Dendritic cell treated with granulocyte-macrophage colony-stimulating factor and Interleukin-4, amounts not matched to agents 40 ng/mL and 50 ng/mL, for 4 days (primary cell): ENCODE data around the gene WWOX.

Source experiments
- H3K27ac Mint-ChIP-seq: one replicate; pipeline ENCODE4 v1.8.0; 2022; ENCODE audit warnings: mild to moderate bottlenecking, mixed read lengths
- H3K27me3 Mint-ChIP-seq: one replicate; pipeline ENCODE4 v1.8.0; 2022; ENCODE audit warnings: mild to moderate bottlenecking, mixed read lengths
- H3K36me3 Mint-ChIP-seq: one replicate; pipeline ENCODE4 v1.8.0; 2022; ENCODE audit warnings: low read depth, mixed read lengths
- H3K4me1 Mint-ChIP-seq: one replicate; pipeline ENCODE4 v1.8.0; 2022; ENCODE audit warnings: low read depth, mixed read lengths
- H3K4me3 Mint-ChIP-seq: one replicate; pipeline ENCODE4 v1.8.0; 2022; ENCODE audit warnings: mild to moderate bottlenecking, moderate library complexity, mixed read lengths
- H3K9me3 Mint-ChIP-seq: one replicate; pipeline ENCODE4 v1.8.0; 2022; ENCODE audit warnings: mixed read lengths
- intact Hi-C: fragments of 100-400 bp; cut with micrococcal nuclease; formaldehyde crosslinking; loops from one replicate; pipeline ENCODE4 v1.15.0; 2022

Gene WWOX

DNA sequence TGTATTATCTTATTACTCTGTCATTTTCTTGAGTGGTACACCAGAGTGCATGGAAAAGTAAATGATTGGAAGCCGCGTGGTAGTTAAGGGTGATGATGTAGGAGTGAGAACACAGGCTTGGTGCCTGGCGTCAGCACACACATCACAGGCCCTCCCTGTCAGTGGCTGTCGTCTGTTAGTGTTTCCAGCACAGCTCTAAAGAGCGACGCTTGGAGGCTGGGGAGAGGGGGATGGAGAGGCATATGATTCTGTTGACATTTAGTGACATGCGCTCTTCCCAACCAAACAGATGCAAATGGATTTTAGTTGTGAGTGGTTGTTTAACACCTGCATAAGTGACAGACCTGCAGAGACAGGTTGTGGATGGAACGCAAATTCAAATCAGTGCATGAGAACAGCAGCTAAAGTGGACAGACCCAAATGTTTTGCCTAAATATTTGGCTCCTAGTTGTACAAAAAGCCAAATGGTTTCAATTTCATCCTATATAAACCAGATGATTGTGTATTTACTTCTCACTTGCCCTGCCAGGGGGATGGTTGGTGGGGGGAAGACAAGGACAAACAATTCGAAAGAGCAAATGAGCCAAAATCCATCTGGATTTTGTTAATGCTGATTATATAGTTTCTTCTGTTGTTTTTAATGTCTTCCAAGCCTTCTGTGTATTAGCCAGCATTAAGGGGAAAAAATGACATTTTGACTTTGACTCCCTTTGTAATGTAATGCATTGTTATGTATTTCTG is 222.3 kb downstream of the WWOX start:
- intact Hi-C loops: no loop called here
- Mint-ChIP-seq H3K4me3 (no peak overlapping the region), H3K27ac (no peak overlapping the region), H3K27me3 (no peaks in the 10 kb centered on the region), H3K4me1 (no peaks in the 10 kb centered on the region), H3K36me3 (no peaks in the 10 kb centered on the region), H3K9me3 (no peaks in the 10 kb centered on the region)

DNA sequence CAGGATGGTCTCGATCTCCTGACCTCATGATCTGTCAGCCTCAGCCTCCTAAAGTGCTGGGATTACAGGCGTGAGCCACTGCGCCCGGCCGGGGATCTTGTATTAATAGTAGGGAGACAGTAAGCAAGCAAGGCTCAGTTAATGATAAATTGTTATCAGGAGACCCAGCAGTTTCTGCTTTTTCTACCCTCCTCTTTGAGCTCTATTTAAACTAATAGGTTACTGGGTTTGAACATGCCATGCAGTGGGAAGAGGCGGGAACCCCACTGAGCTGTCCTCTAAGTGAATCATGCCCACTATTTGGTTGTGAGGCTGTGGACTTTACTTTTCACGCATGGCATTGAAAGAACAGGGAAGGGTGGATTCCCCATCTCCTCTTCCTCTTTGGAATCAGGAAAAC is 223.9 kb downstream of the WWOX start:
- intact Hi-C loops: no loop called here
- no peaks in the 10 kb centered on the region for H3K36me3 Mint-ChIP-seq
- no peak overlapping the region for H3K27ac Mint-ChIP-seq
- no peaks in the 10 kb centered on the region for H3K27me3 Mint-ChIP-seq
- no peak overlapping the region for H3K4me3 Mint-ChIP-seq
- no peaks in the 10 kb centered on the region for H3K4me1 Mint-ChIP-seq
- no peaks in the 10 kb centered on the region for H3K9me3 Mint-ChIP-seq

DNA sequence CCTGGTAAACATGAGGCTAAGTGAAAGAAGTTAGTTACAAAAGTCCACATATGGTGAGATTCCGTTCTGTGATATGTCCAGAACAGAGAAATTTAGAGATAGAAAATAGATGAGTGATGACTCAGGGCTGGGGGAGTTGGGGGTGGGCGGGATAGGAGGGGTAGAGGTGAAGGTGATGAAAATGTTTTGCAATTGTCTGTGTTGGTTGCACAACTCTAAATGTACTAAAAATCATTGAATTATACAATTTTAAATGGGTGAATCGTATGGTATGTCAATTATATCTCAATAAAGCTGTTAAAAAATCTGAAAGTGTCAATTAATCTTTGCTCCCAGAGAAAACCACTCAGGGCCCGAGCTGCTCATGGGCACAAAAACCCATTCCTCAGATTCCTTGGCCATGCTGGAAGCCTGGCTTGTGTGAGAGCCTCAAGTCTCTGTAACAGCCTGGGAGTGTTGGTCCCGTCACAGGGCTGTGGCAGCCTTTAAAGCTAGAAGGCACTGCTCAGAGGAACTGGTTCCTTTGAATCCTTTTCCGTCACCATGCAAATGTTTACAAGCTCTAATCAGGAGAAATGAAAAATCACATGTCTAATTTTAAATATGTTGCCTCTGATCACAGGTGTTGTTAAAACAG is 225.3 kb downstream of the WWOX start:
- Mint-ChIP-seq H3K27ac (no peak overlapping the region), H3K27me3 (no peaks in the 10 kb centered on the region), H3K9me3 (no peaks in the 10 kb centered on the region), H3K4me1 (no peaks in the 10 kb centered on the region), H3K4me3 (no peak overlapping the region), H3K36me3 (no peaks in the 10 kb centered on the region)
- intact Hi-C loops: no loop called here

DNA sequence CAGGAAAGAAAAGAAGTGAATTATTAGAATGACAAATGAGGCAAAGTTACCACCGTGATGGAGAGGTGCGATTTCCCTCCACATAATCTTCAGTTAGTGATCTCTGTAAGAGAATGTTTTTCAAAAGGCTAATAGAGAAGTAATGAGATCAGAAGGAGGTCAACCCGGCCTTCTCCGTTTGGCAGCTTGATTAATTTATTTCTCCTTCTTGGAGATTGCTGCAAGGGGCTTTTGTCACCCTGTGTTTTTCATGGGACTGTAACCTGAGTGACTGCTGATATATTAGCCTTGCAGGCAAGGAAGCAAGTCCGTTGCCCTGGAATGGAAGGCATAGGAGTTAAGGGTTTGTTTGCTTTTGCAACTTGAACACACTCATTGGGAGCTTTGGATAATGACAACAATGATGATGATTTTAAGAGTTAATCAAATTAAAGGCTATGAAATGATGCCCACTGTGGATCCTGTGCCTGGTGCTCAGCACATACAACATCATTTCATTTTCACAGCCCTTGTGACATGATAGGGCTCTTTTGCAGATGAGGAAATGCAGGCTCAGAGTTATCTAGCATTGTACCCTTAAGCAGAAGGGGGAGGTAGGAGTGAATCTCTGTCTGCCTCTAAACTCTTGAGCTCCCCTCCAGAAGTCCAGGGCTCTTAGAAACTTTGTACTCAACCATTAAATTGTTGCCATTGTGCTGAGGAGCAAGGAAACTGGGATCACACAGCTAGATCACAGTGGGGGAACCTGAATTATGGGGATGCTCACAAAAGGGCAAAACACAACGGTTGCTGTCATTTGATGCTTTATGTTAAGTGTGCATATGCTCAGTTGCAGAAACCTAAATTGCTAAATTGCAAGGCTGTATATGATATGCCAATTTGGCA is 226.3 kb downstream of the WWOX start:
- H3K27me3 Mint-ChIP-seq: no peaks in the 10 kb centered on the region
- no peaks in the 10 kb centered on the region for H3K4me1 Mint-ChIP-seq
- intact Hi-C loops: no loop called here
- no peak overlapping the region for H3K4me3 Mint-ChIP-seq
- no peaks in the 10 kb centered on the region for H3K9me3 Mint-ChIP-seq
- no peaks in the 10 kb centered on the region for H3K36me3 Mint-ChIP-seq
- no peak overlapping the region for H3K27ac Mint-ChIP-seq

DNA sequence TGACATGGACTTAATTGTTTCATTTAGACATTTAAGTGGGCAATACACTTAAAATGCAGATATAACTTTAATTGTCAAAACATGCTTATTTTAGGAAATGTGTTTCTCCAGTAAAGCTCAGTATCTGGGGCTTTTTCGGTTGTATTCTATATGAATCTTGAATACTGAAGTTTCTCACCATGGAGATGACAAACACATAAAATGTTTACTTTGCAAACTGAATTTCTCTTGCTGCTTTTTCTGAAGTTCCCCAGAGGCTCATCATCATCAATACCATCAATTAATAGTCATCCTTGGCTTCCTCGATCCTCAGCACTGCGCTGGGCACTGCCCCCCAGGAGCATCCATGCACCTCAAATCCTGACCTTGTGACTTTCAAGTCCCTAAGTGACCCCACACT is 227.3 kb downstream of the WWOX start:
- no peak overlapping the region for H3K4me3 Mint-ChIP-seq
- no peaks in the 10 kb centered on the region for H3K27me3 Mint-ChIP-seq
- H3K27ac Mint-ChIP-seq: no peak overlapping the region
- no peaks in the 10 kb centered on the region for H3K36me3 Mint-ChIP-seq
- intact Hi-C loops: no loop called here
- H3K4me1 Mint-ChIP-seq: no peaks in the 10 kb centered on the region
- H3K9me3 Mint-ChIP-seq: no peaks in the 10 kb centered on the region

DNA sequence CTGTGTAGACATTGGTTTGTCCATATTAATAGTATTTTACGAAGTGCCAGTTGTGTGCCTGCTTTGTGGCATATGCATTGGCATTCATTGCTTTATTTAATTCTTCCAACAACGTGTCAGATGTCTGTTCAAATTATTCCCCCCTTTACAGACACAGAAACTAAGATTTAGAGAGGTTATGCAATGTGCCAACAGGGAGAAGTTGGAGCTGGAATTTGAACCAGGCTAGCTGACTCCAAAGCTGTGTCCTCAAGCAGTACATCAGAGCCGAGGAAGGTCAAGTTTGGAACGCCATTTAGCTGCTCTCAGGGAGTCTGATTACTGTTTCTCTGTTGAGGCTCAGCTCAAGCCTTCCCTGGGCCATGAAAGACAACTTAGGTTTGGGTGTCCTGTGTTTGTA is 232.3 kb downstream of the WWOX start:
- Mint-ChIP-seq H3K4me1 (no peaks in the 10 kb centered on the region), H3K27me3 (no peaks in the 10 kb centered on the region), H3K9me3 (no peaks in the 10 kb centered on the region), H3K4me3 (no peak overlapping the region), H3K36me3 (no peaks in the 10 kb centered on the region), H3K27ac (no peak overlapping the region)
- intact Hi-C loops: no loop called here

DNA sequence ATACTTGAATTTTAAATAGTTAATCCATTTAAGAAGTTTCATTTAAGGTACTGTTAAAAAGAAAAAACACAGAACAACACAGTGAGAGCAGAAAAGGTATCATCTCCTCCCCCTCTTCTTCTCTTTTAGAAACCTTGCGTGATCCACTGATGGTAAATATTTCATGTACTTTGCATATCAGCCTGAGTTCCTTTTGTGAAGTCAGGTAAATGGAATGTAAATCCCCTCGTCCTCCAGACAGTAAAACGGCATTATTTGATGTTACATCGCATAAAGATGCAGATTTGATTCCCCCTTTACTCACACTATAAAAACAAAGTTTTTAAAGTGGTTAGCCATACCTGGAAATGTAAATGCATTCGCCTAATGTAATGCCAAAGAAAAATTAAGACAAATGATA is 234.4 kb downstream of the WWOX start:
- intact Hi-C loops: no loop called here
- H3K27me3 Mint-ChIP-seq: no peaks in the 10 kb centered on the region

DNA sequence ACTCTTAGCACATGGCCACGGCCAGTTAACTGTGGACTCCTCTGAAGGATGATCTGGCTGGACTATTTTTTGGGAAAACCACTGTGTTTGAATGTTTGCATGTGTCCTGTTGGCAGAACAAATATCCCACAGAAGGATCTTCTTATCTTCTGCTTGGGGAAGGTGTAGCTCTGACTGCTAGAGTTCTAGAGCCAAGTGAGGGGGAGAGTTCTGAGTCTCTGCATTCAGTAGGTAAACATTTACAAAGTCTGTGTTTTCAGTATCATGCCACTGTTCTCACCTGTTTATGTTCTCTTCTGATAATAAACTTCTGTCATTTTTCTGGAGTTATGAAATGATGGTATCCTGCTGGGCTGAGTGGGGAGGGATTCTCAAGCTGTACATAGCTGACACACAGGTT is 241.1 kb downstream of the WWOX start:
- H3K4me3 Mint-ChIP-seq: no peak overlapping the region
- intact Hi-C loops: no loop called here
- H3K9me3 Mint-ChIP-seq: no peaks in the 10 kb centered on the region
- H3K27me3 Mint-ChIP-seq: no peaks in the 10 kb centered on the region
- no peak overlapping the region for H3K27ac Mint-ChIP-seq
- no peaks in the 10 kb centered on the region for H3K36me3 Mint-ChIP-seq
- no peaks in the 10 kb centered on the region for H3K4me1 Mint-ChIP-seq

More for the DNA sequence above, 234.4 kb downstream of the WWOX start:
- H3K36me3 Mint-ChIP-seq: no peaks in the 10 kb centered on the region
- no peak overlapping the region for H3K27ac Mint-ChIP-seq
- no peaks in the 10 kb centered on the region for H3K4me1 Mint-ChIP-seq
- no peak overlapping the region for H3K4me3 Mint-ChIP-seq
- H3K9me3 Mint-ChIP-seq: no peaks in the 10 kb centered on the region

DNA sequence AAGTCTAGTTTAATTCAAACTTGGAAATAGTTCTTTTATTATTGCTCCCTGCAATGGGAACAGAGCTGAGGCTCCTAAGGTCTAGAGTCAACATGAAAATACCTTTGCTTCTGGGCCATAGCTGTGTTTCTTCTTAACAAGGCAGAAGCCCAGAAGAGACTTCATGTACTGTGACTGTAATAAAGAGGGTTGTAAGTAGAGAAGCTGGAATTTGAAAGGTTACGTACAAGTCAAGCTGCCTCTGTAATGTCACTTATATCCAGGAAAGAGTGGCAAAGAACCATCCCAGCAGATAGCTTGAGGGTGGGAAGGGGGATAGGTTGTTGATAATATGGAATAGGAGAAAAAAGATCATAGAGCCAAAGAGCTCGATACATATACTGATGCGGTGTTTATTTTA is 248.6 kb downstream of the WWOX start:
- H3K9me3 Mint-ChIP-seq: peaks cover 9% of the 10 kb centered on the region
- no peaks in the 10 kb centered on the region for H3K36me3 Mint-ChIP-seq
- no peak overlapping the region for H3K27ac Mint-ChIP-seq
- no peaks in the 10 kb centered on the region for H3K4me1 Mint-ChIP-seq
- no peaks in the 10 kb centered on the region for H3K27me3 Mint-ChIP-seq
- intact Hi-C loops: no loop called here
- no peak overlapping the region for H3K4me3 Mint-ChIP-seq

DNA sequence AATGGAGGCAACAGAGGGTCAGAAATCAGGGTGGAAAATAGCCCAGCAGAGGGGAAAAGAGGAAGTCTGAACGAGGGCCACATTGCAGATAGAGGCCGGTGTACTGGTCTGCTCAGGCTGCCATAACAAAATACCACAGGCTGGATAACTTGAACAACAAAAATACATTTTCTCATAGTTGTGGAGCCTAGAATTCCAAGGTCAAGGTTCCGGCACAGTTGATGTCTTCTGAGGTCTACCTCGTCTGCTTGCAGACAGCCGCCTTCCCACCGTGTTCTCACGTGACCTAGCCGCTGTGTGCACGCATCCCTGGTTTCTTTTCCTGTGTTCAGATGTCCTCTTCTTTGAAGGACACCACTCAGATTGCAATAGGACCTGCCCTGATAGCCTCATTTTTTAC is 249.4 kb downstream of the WWOX start:
- Mint-ChIP-seq H3K4me1 (no peaks in the 10 kb centered on the region), H3K27ac (no peak overlapping the region), H3K4me3 (no peak overlapping the region), H3K9me3 (peaks cover 9% of the 10 kb centered on the region), H3K36me3 (no peaks in the 10 kb centered on the region), H3K27me3 (no peaks in the 10 kb centered on the region)
- intact Hi-C loops: no loop called here

DNA sequence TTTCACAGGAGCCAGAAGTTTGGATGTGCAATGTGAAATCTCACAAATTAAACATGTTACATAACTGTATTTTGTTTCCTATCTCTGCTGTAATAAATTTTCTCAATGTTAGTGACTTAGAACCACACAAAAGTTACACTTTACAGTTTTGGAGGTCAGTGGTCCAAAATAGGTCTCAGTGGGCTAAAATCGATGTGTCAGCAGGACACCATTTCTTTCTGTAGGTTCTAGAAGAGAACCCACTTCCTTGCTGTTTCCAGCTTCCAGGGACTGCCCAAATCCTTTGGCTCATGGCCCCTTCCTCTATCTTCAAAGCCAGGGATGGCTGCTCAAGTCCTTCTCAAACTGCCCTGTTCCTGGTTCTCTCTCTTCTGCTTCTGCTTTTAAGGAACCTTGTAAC is 252.7 kb downstream of the WWOX start:
- Mint-ChIP-seq H3K27me3 (no peaks in the 10 kb centered on the region), H3K27ac (no peak overlapping the region), H3K36me3 (no peaks in the 10 kb centered on the region), H3K4me1 (no peaks in the 10 kb centered on the region), H3K9me3 (peaks cover 4% of the 10 kb centered on the region), H3K4me3 (no peak overlapping the region)
- intact Hi-C loops: no loop called here

DNA sequence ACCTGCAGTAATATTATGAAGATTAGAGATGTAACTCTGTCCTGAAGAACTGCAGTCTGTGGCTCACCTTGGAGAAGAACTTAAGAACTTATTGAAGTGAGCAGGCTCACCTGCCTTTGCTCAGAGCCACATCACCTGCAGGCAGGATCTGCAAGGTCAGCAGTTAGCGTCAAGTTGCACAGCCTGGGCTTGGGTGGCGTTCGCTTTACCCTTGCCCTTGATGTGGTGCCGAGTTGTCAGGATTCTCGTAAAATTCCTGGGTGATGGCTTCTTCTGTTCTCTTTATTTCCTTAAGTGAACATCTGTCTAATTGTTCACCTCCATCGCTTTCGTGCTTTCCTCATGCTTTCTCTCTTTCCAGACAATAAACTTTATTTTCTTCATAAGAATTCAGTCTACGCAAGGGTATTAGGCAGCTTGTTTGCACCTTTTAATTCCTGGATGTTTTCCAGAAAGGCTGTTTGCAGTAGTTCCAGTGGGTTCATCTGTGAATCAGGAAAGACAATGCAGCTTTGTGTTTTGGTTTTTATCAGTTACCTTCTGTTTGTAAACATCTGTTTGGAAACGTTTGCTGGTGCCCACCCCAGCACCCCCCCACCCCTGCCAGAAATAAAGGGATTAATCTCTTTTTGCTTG is 254.3 kb downstream of the WWOX start:
- Mint-ChIP-seq H3K36me3 (no peaks in the 10 kb centered on the region), H3K4me3 (no peak overlapping the region), H3K27ac (no peak overlapping the region), H3K27me3 (no peaks in the 10 kb centered on the region), H3K9me3 (no peaks in the 10 kb centered on the region), H3K4me1 (no peaks in the 10 kb centered on the region)
- intact Hi-C loops: no loop called here

DNA sequence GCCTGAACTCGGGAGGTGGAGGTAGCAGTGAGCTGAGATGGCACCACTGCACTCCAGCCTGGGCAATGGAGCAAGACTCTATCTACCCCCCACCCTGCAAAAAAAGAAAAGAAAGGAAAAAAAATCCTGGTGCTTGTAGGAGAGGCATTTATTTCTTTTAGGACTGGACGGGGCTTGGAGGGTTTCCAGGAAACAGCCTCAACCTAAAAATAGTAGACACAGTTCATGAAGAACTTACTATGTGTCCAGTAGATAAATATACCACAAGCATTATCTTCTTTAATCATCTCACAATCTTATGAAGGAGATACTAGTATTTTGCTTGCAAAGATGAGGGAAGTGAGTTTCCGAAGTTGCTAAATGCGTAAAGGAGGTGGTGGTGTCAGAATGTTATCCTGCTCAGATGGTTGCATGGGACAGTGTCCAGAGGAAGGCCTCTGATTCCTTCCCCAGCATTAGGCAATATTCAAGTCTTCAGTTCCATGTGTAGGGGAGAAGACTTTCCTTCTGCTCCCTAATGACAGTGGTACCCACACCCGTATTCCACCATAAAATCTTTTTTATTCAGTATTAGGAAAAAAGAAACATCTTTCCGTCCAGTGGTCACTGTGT is 263.2 kb downstream of the WWOX start:
- peaks cover 10% of the 10 kb centered on the region for H3K4me1 Mint-ChIP-seq
- no peaks in the 10 kb centered on the region for H3K36me3 Mint-ChIP-seq
- intact Hi-C loops: no loop called here
- no peaks in the 10 kb centered on the region for H3K9me3 Mint-ChIP-seq
- H3K27me3 Mint-ChIP-seq: no peaks in the 10 kb centered on the region
- no peak overlapping the region for H3K27ac Mint-ChIP-seq
- H3K4me3 Mint-ChIP-seq: no peak overlapping the region
